NCI-H446 (cell line): ENCODE results near the gene UBFD1.
"Not testable (repeated sequence)": the region's sequence is repeated elsewhere in the genome, so short reads cannot be mapped to it uniquely, and the experiment has no call there.

Source experiments
- DNase-seq, 2 experiments: peaks; one replicate each; lab custom pipeline; 2025; lab: John Stamatoyannopoulos, UW

UBFD1 gene, protein sequence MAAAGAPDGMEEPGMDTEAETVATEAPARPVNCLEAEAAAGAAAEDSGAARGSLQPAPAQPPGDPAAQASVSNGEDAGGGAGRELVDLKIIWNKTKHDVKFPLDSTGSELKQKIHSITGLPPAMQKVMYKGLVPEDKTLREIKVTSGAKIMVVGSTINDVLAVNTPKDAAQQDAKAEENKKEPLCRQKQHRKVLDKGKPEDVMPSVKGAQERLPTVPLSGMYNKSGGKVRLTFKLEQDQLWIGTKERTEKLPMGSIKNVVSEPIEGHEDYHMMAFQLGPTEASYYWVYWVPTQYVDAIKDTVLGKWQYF

DNA sequence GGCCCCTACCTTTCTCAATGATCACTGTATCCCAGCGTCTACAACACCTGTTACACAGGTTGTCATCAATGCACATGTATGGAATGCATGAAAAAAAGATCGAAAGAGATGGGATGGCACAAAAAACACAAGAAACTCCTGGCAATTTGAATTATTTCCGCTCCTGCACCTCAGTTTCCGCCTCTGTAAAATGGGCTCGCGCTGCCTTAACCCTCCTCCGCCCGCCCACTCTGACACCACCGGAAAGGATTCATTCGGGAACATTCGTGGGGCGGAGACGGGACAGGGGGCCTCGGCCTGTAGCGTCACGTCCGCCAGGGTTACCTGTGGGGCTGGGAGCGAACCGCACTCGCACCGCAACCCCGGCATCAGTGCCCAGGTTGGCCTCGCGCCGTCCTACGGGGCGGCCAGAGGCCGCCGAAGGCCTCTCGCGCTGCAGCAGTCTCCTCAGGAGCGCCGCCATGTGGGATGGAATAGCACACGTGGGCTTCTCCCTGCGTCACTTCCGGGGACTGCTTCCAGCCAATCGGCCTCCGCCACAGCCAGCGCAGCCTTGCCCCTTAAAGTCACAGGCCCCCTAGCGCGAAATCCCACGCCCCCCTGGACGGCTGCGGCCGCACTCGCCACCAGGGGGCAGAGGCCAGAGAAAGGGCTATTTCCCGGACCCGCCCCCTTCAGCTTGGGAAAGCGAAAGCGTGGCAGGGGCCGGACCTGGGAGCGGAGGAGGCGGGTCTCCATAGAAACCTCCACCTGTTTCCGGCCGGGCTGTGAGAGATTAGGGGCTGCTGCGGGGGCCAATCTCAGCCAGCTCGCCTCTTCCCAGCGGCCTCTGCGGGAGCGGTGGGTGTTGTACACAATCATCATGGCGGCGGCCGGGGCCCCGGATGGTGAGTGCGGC is at the start of gene UBFD1, which contains the start of gene EARS2:
TSS of gene UBFD1 (plus strand) at position 847 of the 898 bp plus-strand sequence. CDS start at position 863, 16 bp downstream.
TSS of gene EARS2 (minus strand) at position 470 of the 898 bp plus-strand sequence. CDS start at position 463, 7 bp downstream.
- peak; percentile 94 to 97 for DNase-seq

- DNase-seq, result peak in 1 of 2 experiments; percentile 29
These were observed 48.7 kb upstream of the UBFD1 start for GRCh38 chr16:23508589-23509440.

DNA sequence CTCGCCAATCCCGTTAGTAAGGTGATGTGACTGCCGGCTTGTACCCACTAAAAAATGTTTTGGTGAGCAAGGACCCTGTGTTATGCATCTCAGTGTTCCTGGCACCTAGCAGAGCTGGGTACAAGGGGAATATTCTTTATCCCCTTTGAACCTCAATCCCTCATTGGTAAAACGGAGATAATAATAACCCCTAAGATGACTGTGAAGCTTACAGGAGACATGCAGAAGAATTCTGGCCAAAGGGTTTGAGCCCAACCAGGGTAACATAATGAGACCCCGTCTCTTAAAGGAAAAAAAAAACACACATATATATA is 48.1 kb upstream of the UBFD1 start:
- no peak for DNase-seq

DNA sequence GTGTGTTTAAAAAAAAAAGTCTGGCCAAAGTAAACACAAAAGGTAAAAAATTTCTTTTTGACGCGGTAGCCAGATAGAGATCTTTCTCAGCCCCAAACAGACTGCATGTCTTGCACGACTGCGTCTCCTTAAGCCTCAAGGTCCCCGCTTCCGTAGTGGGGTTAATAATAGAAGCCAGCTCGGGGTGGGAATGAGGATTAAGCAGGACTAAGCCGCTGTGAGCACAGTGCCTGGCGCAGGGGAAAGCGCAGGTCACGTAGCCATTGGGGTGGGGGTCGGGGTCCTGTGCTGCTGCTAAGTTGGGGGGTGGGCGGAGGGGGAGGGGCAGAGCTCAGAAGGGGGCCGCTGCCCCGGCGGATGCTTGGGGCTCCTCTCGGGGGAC is 47.8 kb upstream of the UBFD1 start:
- no peak for DNase-seq

DNA sequence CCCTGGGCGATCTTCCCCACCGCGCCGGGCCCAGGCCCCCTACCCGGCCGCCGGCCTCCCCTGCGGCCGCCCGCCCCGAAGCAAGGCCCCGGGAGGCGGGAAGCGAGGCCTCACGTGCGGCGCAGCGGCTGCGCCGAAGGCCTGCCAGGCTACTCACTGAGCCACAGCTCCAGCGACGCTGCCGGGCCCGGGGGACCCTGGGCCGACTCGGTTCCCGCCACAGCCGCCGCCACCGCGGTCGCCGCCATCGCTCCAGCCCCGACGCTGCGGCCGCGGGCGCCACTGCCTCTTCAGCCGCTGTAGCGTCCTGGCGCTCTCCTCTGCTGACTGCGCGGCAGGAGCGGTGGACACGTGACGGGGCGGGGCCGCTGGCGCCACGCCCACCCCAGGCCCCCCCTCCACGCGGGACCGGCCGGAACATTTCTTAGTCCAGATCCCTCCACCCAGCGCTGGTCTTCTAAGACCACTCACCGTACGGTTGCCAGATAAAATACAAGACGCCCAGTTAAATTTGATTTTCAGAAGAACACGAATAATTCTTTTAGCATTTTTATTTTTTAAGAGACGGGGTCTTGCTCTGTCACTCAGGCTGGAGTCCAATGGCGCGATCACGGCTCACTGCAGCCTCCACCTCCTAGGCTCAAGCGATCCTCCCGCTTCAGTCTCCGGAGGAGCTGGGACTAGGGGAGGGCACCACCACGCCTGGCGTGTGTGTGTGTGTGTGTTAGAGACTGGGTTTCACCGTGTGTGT is 47.2 kb upstream of the UBFD1 start, which contains the start of gene GGA2:
TSS of gene GGA2 (minus strand) at position 331 of the 751 bp plus-strand sequence. CDS start at position 248, 83 bp downstream.
- peak; percentile 38 to 86 for DNase-seq

GRCh38 chr16:23510915-23511270 is 46.6 kb upstream of the UBFD1 start:
- DNase-seq, result not testable (repeated sequence)

GRCh38 chr16:23511731-23512130 is 45.8 kb upstream of the UBFD1 start:
- DNase-seq, result no peak

DNA sequence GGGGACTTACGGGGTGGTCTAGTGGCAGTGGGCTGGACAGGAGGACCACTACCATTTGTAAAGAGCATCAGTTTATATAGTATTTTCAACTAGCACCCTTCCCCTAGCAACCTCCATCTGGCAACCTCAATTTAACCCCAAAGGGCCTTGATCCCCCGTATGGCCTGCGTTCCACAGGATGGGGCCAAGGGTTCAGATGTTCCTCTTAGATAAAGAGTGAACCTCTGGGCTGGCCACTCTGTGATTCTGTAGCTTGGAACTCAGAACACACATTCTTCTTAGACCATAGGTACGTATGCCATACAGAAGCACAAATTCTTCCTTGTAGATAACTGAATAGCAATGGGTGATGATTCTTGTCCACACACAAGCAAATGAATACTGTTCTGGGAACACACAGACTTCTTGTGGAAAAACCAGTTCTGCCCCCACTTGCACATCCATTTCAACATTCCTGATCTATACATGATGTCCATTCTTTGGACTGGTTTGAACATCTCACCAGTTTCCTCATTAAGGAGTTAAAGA is 45.3 kb upstream of the UBFD1 start:
- DNase-seq, result no peak

DNA sequence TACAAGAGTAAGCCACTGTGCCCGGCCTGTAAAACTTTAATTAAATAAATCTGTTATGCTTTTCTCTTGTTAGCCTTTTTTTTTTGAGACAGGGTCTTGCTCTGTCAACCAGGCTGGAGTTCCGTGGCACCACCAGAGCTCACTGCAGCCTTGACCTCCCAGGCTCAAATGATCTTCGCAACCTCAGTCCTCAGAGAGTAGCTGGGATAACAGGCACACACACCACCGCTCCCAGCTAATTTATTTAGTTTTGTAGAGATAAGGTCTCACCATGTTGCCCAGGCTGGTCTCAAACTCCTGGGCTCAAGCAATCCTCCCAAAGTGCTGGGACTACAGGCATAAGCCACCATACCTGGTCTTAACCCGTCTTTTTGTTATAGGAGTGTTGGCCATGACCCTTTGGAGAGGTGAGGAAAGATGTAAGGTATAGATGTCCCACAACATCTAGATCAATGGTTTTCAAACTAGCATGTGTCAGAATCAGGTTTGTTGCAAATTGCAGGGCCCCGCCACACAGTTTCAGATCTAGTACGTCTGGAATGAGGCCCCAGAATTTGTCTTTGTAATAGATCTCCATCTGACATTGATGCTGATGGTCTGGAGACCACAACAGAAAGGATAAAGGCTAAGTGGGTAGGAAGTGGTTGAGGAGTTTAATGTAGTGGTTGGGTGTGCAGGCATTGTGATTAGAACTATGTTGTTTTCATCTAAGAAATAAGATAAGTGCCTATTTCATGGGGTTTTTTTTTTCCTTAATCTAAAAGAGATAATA is 43.0 kb upstream of the UBFD1 start:
- DNase-seq, result no peak

DNA sequence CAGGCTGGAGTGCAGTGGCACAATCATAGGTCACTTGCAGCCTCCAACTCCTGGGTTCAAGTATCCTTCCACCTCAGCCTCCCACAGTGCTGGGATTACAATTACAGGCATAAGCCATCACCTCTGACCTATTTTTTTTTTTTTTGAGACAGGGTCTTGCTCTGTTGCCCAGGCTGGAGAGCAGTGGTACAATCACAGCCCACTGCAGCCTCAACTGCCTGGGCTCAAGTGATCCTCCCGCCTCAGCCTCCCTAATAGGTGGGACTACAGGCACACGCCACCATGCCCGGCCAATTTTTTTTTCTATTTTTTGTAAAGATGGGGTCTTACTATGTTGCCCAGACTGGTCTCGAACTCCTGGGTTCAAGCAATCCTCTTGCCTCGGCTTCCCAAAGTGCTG is 41.6 kb upstream of the UBFD1 start:
- no peak for DNase-seq

GRCh38 chr16:23516366-23517137 is 41.0 kb upstream of the UBFD1 start:
- no peak for DNase-seq

DNA sequence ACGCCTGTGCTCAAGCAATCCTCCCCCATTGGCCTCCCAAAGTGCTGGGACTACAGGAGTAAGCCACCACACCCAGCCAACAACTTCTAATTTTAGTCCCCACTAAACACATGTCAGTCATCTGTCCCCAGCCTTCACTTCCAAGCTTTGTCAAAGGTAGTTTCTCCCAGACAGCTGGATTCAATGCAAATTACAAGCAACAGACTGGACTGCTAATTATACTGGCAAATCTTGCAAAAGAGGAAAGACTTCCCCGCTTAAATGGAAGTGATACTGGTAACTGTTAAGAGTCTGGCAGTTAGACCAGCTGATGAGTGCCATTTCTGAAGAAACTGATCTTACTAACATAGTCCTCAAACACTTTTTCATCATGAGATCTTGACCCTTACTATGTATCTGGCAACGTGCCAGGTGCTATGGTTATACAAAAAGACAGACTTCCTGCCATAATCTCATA is 39.1 kb upstream of the UBFD1 start:
- DNase-seq, result no peak

DNA sequence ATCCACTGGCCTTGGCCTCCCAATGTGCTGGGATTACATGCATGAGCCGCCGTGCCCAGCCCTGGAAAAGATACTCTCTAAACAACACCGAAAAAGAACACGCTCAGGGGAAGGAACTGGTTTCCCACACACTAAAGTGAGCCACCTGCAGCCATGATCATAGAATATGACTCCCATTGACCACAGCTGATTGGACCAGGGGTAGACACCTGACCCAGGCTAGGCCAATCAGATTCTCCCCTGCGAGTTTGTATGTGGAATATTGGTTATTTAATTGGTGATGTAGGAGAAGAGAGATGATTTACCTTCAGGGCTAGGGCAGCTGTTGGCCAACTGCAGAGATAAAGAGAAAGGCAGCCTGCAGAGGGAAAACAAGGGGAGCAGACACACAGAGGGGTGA is 38.2 kb upstream of the UBFD1 start:
- DNase-seq, result no peak

DNA sequence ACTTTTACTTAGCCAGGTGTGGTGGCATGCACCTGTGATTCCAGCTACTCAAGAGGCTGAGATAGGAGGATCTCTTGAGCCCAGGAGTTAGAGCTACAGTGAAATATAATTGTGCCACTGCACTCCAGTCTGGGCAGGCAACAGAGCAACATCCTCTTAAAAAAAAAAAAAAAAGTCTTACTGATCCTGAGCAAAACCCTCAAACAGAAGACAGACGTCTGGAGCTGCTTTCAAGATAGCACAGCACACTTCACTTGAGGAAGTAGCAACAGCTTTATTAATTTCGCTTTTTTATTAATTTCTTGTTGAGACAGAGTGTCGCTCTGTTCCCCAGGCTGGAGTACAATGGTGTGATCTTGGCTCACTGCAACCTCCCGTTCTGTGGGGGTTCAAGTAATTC is 37.0 kb upstream of the UBFD1 start:
- no peak for DNase-seq

- DNase-seq, result no peak
These were observed 36.3 kb upstream of the UBFD1 start for GRCh38 chr16:23521037-23521743.

DNA sequence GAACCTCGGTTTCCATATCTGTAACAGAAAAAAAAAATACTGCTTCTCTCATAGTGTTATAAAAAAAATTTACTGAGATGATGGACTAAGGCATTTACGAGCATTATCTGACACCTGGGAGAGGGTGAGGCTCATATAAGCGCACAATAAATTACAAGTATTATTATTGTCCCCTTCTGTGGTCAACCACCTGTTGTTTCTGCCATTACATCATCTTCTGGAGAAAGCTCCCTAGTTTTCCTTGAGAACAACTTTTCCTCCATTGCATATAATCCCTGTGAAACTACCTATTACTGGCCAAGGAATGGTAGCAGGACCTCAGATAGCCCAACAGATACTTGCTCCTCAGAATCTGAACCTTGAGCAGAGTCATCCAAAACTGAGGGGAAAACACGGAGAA is 35.6 kb upstream of the UBFD1 start:
- no peak for DNase-seq

- DNase-seq, result no peak
These were observed 34.2 kb upstream of the UBFD1 start for GRCh38 chr16:23523321-23523720.

GRCh38 chr16:23523876-23524385 is 33.6 kb upstream of the UBFD1 start:
- no peak for DNase-seq

DNA sequence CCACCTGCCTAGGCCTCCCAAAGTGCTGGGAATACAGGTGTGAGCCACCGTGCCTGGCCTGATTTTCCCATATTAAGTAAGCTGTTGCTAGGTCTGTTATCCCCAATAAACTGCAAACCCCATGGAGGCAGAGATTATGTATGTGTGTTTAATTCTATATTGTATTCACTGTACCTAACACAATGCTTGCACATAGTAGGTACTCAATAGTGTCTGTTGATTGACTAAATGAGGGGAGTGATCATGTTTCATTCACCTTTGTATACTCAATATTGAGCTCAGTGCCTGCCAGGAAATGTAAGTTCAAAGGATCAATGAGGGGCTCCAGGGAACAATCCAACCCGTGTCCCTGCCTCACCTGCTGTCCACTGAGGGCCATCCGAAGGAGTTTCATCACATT is 32.6 kb upstream of the UBFD1 start:
- DNase-seq, result no peak
